GM18519 (cell line): ENCODE results near the gene MLH3.
"Not testable (repeated sequence)": the region's sequence is repeated elsewhere in the genome, so short reads cannot be mapped to it uniquely, and the experiment has no call there.

Experiments used
- ATAC-seq: cut with Tn5 transposase; IDR thresholded peaks from one replicate; pipeline ENCODE4 v1.9.1; 2021; ENCODE audit warnings: mild to moderate bottlenecking, moderate library complexity; ENCODE audit not compliant: unreplicated experiment, low FRiP score

MLH3 gene

DNA sequence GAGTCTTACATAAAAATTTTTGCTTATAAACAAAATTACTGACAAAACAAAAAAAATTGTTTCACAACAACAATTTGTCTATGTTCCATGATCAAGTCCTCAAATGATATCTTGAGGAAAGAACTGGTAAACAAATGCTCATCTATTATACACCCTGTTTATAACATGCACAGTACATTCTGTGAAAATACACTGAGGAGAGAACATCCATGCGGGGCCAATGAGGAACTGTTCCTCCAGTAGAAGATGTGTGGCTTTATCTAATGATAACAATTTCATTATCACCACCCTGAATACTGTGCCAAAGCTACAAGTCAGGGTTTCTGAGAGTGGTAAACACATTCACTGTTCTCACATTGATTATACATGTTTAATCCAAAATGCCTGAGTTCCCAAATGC lies 10.8 kb downstream of the MLH3 start:
- no peak for ATAC-seq

DNA sequence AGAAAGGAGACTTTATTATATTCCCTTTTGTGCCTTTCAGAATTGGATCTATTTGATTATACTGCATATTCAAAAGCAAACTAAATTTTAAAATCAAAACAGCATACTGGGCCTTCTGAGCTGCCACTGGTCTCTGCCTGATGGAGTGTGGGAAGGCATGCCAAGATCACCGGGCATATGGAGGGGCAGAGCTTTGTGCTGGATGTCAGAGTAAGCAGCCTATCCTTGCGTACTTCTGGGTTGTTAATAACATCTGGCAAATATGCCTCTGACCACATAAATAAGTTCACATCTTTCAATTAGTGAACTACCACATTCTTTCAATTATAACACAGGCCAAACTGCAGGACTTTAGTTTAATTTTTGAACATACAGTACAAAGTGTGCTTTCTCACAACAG lies 18.3 kb downstream of the MLH3 start:
- ATAC-seq, result no peak

DNA sequence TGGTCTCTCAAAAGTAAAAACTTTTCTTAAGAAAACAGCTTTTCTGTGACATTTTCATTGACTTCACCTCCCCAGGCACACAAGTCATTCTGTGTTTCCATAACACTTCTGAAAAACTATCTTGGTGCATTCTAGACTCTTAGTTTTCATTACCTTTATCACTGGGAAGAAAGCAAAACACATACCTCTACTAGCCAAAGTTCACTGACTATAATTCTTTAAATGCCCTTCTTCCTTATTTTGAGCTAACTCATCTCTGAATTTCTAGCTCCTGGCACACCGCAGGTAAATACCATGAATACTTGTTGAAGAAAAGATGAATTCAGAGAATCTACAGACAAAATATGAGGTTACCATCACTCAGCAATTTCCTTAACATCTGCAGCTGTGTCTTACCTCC lies 21.1 kb downstream of the MLH3 start:
- ATAC-seq, result no peak

DNA sequence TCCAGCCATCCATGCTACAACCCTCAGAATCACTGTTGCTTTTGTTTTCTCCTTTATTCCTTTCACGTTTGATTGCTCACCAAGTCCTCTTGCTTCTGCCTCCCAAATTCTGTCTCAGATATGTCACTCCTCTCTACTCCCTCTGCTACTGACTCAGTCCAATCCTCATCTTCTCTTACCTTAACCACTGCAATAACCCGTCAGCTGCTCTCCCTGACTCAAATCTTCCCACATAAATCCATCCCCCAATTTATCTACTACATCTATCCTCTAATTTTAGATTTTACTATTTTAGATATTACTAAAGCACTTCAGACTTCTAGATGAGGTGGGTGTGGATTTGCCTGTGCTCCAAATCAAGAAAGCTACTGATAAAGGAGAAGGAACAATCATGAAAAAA lies 25.4 kb downstream of the MLH3 start:
- no peak for ATAC-seq

DNA sequence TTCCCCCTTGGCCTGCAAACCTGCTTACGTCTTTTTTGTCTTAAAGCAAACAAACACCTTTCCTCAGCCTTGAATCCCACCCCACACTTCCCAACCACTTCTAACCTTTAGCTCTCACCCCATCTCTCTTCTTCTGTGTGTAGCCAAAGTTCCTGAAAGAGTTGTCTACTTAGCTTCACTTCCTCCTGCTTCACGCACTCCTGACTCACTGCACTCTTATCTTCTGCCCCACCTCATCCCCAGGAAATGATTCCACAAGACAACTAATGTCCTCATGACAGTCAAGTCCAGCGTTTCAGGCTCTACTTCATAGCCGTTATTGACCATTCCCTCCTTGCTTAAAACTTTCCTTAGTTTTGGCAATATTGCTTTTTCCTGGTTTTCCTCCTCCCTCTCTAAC lies 26.2 kb downstream of the MLH3 start:
- no peak for ATAC-seq

DNA sequence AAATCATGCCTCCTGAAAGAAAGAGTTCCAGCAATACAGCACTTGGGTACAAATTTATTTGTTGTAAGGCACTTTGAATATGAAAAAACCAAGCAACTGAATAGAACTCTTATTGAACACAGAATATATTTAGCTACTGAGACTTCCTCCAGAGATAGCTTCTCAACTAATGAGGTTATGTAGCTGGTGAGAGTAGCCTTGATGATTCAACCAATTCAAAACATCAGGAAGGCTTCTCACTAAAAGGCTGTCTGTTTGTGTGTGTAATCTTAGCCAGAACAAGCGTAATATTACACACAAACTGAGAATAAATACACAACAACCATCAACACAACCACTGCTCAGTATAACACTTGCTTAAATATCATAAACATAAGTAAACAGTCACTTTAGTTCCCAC lies 28.2 kb downstream of the MLH3 start:
- ATAC-seq, result no peak

DNA sequence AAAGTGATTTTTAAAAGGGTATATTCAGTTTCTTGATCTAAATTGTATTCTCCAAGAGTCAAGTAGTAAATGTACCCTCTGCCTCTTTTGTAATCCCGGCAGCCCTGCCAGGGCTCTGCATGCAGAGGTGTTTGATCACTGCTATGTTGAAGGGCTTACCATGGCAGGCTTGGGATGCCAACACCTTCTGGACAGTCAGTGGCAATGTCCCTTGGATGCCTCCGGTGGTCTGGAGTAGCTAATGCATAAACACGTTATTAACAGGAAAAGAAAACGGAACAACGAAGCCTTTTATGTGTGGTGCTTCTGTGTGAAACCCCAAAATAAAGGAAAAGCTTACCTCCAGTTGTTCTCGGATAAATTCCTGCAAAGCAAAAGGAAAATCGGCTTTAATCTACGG lies 28.6 kb downstream of the MLH3 start:
- ATAC-seq, result no peak

DNA sequence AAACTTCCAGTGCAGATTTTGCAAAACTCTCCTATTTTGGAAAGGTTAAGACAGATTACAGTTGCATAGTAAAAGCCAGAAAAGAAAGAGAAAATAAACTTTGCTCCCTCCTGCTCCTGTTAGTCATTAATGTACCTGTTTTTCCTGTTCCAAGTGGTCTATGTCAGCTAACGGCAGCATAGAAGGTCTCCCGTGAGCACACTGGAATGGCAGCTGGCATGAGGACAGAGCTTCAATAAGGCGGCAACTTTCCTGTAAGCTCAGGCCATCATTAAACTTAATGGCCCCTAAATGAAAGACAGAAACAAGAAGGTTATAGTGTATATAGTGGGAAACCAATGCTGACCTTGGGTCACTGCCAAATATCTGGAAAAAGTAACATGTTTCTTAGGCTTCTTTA lies 32.6 kb downstream of the MLH3 start:
- no peak for ATAC-seq

DNA sequence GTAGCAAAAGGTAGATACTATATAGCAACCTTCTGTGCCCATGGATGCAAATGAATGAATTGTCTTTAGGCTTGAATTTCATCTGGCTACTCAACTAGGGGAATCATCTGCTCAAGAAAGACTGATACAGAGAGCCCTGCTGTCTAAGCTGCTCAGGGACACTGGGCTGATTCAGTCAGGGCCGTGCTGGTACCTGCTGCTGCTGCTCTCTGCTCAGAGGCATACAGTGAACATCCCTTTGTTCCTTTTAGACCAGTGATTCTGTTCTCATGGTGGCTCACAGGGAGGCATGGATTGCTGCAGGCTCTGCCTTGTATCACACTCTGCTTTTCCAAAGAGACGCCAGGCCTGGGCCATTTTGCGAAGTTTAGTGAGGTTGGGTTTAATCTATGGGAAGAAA lies 34.5 kb downstream of the MLH3 start:
- no peak for ATAC-seq

DNA sequence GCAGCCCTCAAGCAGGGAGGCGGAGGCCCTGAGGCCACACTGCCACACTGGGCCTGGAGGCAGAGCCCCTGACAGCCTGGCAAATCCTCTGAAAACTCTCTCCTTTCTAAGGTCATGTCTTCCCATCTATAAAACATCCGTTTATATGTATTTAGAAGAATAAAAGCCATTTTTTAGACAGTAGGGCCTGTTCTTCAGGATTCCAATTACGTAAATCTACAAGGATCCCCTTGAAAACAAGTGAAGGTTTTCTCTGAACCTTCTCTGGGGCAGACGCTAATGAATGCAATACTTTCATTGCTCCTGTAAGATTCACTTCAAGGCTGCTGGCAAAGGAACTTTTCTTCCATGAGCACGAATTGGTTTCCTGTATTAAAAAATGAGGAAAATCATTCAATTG lies 35.8 kb downstream of the MLH3 start:
- no peak for ATAC-seq

DNA sequence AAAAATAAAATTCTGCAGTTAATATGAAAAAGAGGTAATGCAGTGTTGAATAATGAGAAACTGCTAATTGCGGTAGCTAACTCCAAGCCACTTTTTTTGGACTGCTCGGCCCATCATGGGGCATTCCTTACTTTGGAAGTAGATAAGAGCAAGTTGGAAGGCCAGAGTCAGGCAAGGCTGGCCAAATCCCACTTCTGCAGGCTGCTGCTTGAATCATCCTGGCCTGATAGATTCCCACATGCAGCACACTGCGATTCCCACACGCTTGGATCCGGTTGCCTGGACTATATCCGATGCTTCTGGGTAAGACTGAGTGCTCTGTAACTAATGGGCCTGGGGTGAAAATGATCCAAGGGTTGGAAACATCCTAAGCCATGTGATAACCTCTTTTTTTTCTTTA lies 38.0 kb downstream of the MLH3 start:
- no peak for ATAC-seq

DNA sequence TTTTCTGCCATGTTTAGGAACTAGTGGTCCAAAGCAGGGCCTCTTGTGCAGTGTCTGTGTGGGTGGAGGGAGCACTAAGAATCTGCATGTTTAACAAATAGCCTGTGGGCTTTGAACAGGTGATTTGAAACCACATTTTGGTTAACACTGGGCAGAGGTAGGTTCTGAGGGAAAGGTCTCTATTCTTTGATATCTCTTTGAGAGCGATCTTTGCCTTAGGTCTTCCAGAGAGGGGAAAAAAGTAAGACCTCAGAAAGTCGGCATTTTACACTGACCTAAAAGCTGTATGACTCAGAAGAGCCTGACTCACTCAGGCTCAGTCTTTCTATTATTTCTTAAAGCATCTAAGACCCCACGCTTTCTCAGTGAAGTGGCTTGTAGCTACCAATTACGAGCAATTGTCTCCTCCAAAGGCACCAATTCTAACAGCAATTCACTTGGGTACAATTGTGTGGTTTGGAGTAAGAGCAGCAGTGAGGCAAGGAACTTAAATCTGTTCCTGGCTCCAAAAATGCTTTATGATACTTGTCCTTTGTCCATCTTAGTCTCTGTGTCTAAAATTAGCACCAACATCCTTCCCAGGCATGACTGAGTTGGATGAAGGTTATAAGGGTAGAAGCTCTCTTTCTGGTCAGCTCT lies 39.8 kb downstream of the MLH3 start:
- ATAC-seq, result no peak

DNA sequence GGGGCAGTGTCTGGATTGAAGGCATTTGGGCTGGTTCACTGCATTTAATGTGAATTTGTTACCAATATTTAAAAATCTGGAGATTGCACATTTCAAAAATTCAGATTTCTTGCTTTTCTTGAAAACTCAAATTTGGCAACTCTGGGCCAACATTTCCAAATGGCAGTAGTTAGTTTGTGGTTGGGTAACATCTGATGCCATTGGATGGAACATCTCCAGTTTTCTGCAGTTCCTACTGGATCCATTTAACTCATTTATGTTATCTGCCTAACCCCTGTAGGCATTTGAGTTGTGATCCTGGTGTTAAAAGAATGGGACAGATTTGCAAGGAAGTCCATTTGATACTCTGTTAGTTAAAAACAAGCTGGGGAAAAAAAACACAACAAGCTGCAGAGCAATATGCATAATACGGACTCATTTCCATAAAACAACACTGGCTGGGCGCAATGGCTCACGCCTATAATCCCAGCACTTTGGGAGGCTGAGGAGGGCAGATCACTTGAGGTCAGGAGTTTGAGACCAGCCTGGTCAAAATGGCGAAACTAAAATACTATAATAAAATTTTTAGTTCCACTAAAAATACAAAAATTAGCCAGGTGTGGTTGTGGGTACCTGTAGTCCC lies 40.7 kb downstream of the MLH3 start:
- no peak for ATAC-seq

DNA sequence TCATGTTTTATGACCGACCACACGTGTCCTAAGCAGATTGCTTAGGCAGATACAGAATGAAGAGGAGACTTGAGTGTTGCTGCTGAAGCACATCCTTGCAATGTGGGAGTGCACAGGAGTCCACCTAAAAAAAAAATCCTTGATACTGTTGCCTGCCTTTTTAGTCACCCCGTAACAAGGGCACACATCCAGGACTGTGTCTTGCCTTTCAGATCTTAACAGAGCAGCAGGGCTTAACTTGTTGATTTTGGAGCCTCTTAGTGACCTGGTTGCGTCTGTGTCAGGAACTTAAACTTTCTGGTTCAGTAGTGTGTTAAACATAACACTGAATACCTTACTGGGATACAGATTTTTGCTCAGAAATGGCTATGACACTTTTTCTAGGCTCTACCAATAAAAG lies 42.1 kb downstream of the MLH3 start:
- no peak for ATAC-seq

DNA sequence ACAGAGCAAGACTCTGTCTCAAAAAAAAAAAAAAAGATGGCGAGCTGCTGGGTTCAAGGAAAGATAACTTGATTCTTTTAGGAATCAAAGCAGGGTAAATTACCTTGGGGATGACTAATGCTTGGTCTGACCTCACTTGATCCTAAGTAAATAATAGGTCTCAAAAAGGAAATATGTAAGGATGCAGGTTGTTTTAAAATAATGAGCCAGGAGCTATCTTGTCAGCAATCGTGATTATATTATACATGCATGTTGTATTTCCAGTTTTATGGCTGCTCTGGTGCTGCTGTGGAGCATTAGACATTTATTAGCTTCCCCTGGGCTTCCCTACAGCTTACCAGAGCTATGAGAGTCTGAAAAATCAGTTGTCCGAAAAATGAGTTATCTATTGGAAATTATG lies 45.9 kb downstream of the MLH3 start:
- ATAC-seq, result no peak

DNA sequence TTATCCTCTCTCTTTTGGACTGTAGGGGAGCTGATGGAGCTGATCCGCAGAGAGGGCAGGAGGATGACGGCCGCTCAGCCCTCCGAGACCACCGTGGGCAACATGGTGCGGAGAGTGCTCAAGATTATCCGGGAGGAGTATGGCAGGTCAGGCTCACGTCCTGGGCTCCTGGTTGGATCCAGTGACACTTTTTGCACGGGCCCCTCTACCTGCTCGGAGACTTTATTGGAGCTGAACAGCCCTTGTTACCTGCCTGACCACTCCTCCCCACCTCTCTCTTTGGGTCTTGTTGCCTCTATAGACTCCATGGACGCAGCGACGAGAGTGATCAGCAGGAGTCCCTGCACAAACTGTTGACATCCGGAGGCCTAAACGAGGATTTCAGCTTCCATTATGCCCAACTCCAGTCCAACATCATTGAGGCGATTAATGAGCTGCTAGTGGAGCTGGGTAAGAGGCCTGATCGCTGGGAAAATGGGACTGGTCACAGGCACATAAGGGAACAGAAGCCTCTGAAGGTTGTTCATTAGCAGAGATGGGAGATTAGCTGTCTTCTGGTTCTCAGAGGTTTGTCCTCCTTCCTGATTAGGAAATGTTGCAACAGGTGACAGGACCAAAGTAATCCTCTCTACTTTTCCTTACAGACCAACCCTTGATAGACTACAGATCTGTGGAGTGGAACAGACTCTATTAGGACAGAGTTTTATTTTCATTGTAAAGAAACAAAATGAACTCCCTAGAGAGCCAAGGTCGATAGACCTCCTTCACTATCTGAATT lies 47.8 kb downstream of the MLH3 start:
- no peak for ATAC-seq

DNA sequence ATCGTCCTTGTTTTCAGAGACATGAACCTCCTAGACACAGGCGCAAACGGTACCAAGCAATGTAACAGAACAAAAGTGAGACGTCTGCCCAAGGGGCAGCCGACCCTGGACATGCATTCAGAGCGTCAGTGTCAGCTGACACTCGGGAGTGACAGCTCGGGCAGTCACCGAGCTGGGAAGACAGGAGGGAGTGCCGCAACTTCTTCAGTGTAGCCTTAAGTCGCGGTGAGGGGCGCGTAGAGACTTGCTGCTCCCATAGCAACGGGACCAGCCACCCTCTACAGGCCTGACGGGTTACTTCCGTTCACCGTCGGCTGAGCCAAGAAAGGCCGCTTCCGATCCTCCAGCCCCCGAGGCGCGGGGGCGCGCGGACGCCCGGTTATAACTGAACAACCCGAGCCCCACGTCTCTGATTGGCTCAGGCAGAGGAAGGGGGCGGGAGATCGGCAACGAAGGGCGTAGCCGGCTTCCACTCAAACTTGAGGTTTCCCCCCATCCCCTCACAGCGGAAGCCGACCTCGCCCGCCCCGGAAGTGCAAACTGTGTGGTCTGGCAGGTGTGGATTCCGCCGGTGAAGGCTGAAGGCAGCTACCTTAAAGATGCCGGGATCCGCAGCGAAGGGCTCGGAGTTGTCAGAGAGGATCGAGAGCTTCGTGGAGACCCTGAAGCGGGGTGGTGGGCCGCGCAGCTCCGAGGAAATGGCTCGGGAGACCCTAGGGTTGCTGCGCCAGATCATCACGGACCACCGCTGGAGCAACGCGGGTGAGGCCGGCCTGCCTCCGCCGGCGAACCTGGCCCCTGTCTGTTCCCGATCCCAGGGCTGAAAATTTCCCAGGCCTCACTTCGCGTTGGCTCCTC lies 48.6 kb downstream of the MLH3 start, which contains the start of gene EIF2B2:
Gene EIF2B2 (plus strand): TSS at position 530 of the 858 bp plus-strand sequence. CDS start 70 bp downstream, at position 600.
- ATAC-seq, result peak; percentile 87

DNA sequence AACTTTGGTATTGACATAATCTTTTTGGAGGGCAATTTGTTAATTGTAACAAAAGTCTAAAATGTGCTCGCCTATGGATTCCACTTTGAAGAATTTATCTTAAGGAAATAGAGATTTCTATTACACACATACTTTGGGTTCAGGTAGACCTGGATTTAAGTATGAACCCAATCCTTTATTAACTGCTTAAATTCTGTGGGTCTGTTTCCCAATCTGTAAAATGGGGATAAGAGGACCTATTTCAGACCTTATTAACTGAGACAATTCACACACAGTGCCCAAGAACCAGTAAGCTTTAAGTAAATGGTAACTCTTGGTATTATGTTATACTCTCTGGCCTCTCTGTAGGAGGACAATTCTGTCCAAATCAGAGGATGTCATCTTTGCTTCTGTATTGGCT lies 49.4 kb downstream of the MLH3 start:
- no peak for ATAC-seq

DNA sequence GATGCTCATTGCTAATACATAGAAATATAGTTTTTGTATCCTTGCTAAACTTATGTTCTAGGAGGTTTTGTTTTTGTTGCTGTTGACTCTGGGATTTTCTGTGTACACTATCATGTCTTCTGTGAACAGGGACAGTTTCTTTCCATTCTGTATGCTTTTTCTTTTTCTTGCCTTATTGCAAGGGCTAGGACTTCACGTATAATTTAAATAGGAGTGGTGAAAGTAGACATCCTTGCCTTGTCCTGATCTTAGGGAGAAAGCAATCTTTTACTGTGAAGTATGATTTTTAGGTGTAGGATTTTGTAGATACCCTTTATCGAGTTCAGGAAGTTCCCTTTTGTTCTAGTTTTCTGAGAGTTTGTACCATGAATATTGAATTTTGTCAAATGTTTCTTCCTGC lies 50.0 kb downstream of the MLH3 start:
- no peak for ATAC-seq

DNA sequence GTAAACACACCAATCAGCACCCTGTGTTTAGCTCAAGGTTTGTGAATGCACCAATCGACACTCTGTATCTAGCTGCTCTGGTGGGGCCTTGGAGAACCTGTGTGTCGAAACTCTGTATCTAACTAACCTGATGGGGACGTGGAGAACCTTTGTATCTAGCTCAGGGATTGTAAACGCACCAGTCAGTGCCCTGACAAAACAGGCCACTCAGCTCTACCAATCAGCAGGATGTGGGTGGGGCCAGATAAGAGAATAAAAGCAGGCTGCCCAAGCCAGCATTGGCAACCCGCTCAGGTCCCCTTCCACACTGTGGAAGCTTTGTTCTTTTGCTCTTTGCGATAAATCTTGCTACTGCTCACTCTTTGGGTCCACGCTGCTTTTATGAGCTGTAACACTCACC lies 55.5 kb downstream of the MLH3 start:
- ATAC-seq, result not testable (repeated sequence)

DNA sequence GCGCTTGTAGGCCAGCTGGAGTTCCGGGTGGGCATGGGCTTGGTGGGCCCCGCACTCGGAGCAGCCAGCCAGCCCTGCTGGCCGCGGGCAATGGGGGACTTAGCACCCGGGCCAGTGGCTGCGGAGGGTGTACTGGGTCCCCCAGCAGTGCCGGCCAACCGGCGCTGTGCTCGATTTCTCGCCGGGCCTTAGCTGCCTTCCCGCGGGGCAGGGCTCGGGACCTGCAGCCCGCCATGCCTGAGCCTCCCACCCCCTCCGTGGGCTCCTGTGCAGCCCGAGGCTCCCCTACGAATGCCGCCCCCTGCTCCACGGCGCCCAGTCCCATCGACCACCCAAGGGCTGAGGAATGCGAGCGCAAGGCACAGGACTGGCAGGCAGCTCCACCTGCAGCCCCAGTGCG lies 57.1 kb downstream of the MLH3 start:
- not testable (repeated sequence) for ATAC-seq
